ENCODE measurements around the gene BSG. TPM values are rescaled to one million over a fixed set of nuclear protein-coding genes. Genes with fewer than 3 reads are reported as not detected.
A peak's percentile ranks its signal among the peaks of the same experiment; 100 is the strongest.

The BSG gene
- total RNA-seq, 1 donor from 2014 or later, result 330 TPM

DNA sequence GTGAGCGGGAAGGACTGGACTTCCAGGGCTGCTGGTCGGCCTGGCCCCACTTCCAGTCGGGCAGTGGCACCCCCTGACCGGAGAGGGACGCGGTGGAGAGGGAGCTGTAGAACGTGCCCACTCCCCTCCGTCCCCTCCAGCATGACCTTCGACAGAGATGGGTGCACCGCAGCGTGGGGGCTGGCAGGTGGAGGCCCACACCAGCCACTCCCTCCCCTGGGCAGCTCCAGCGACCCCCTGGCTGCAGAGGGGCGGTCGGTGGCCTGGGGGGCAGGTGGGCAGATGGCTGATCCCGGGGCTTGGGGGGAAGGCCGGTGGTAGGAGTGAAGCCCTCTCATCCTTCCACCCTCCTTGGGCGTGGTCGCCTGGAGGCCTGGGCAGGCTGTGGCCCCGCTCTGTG, 19.7 kb downstream of the BSG start:
- no peak for TF ChIP-seq EZH2 (IDR thresholded peaks at IDR 0.05)
- TF ChIP-seq, protein P1, sequence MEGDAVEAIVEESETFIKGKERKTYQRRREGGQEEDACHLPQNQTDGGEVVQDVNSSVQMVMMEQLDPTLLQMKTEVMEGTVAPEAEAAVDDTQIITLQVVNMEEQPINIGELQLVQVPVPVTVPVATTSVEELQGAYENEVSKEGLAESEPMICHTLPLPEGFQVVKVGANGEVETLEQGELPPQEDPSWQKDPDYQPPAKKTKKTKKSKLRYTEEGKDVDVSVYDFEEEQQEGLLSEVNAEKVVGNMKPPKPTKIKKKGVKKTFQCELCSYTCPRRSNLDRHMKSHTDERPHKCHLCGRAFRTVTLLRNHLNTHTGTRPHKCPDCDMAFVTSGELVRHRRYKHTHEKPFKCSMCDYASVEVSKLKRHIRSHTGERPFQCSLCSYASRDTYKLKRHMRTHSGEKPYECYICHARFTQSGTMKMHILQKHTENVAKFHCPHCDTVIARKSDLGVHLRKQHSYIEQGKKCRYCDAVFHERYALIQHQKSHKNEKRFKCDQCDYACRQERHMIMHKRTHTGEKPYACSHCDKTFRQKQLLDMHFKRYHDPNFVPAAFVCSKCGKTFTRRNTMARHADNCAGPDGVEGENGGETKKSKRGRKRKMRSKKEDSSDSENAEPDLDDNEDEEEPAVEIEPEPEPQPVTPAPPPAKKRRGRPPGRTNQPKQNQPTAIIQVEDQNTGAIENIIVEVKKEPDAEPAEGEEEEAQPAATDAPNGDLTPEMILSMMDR (IDR thresholded peaks at IDR 0.05), result no peak
- TF ChIP-seq EZH2phosphoT487 (IDR thresholded peaks at IDR 0.05), result no peak
- peaks cover 76% of the 10 kb centered on the region for H3K27me3 ChIP-seq
- no peak overlapping the region for H3K9ac ChIP-seq
- H3K27ac ChIP-seq, result no peak overlapping the region
- H3K4me3 ChIP-seq, result no peak overlapping the region
- H3K4me2 ChIP-seq, result no peak overlapping the region
- Mint-ChIP-seq H3K9me3 (peaks cover 4% of the 10 kb centered on the region), H3K36me3 (no peaks in the 10 kb centered on the region), H3K4me1 (peaks cover 3% of the 10 kb centered on the region), H3K27ac (no peak overlapping the region), H3K27me3 (ENCODE audit: insufficient read depth, low read depth) (peaks cover 44% of the 10 kb centered on the region), H3K4me3 (peak overlapping the region; percentile 50)
- H3K36me3 ChIP-seq, result no peaks in the 10 kb centered on the region
- no peak for DNase-seq (ENCODE audit: low spot score)
- no peaks in the 10 kb centered on the region for H3K9me3 ChIP-seq (ENCODE audit: low read depth)
- H2AFZ ChIP-seq (replicated peaks), result no peak overlapping the region
- H3F3A ChIP-seq (ENCODE audit: low read depth), result peaks cover 30% of the 10 kb centered on the region
- H3K4me1 ChIP-seq, result peaks cover 13% of the 10 kb centered on the region
- H3K79me2 ChIP-seq (ENCODE audit: low read depth), result no peaks in the 10 kb centered on the region
- peaks cover 80% of the 10 kb centered on the region for H4K20me1 ChIP-seq (ENCODE audit: low read depth)

DNA sequence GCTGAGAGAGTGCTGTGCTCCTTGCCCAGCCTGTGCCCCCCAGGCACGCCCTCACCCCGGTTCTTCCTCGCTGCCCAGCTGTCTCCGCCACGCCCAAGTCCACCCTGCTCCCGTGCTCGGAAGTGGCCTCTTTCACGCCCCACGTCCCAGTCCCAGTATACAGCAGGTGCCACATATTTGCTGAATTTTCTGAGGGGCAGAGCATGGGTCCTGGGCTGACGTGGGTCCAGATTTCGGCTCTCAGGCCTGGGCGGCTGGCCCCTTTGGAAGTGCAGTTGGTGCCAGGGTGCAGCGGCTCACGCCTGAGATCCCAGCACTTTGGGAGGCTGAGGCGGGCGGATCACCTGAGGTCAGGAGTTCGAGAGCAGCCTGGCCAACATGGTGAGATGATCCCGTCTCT, 20.7 kb downstream of the BSG start:
- peaks cover 4% of the 10 kb centered on the region for H3K9me3 Mint-ChIP-seq
- no peaks in the 10 kb centered on the region for H3K36me3 Mint-ChIP-seq
- H3K36me3 ChIP-seq, result no peaks in the 10 kb centered on the region
- peaks cover 73% of the 10 kb centered on the region for H4K20me1 ChIP-seq (ENCODE audit: low read depth)
- no peak overlapping the region for H2AFZ ChIP-seq (replicated peaks)
- peaks cover 13% of the 10 kb centered on the region for H3K4me1 ChIP-seq
- peaks cover 67% of the 10 kb centered on the region for H3K27me3 ChIP-seq
- no peak overlapping the region for H3K9ac ChIP-seq
- peak overlapping the region; percentile 57 for H3K4me3 Mint-ChIP-seq
- no peak overlapping the region for H3K4me3 ChIP-seq
- no peak overlapping the region for H3K27ac Mint-ChIP-seq
- no peak overlapping the region for H3K27ac ChIP-seq
- H3K79me2 ChIP-seq (ENCODE audit: low read depth), result no peaks in the 10 kb centered on the region
- peaks cover 39% of the 10 kb centered on the region for H3K27me3 Mint-ChIP-seq (ENCODE audit: insufficient read depth, low read depth)
- peaks cover 28% of the 10 kb centered on the region for H3F3A ChIP-seq (ENCODE audit: low read depth)
- DNase-seq (ENCODE audit: low spot score), result no peak
- H3K4me2 ChIP-seq, result no peak overlapping the region
- TF ChIP-seq EZH2 (IDR thresholded peaks at IDR 0.05) (no peak), EZH2phosphoT487 (IDR thresholded peaks at IDR 0.05) (no peak)
- TF ChIP-seq, protein P1 (IDR thresholded peaks at IDR 0.05), result no peak
- H3K4me1 Mint-ChIP-seq, result peaks cover 3% of the 10 kb centered on the region
- H3K9me3 ChIP-seq (ENCODE audit: low read depth), result no peaks in the 10 kb centered on the region

DNA sequence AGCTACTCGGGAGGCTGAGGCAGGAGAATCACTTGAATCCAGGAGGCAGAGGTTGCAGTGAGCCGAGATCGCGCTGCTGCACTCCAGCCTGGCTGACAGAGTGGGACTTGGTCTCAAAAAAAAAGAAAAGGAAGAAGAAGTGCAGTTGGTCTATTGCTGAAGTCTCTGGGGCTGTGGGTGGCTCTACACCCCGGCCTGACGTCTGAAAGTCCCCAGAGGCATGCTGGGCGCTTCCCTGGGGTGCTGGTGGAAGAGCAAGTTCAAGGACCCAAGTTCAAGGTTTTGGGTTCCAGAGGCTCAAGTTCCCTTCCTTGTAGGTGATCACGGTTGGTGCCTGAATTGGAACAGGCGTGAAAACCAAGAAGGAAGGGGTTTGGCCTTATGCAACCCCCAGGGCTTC, 21.1 kb downstream of the BSG start:
- Histone ChIP-seq H3K36me3 (no peaks in the 10 kb centered on the region), H3K9me3 (ENCODE audit: low read depth) (no peaks in the 10 kb centered on the region), H3K79me2 (ENCODE audit: low read depth) (no peaks in the 10 kb centered on the region), H4K20me1 (ENCODE audit: low read depth) (peaks cover 69% of the 10 kb centered on the region), H3K4me1 (peaks cover 13% of the 10 kb centered on the region), H3F3A (ENCODE audit: low read depth) (peaks cover 23% of the 10 kb centered on the region), H3K27me3 (peaks cover 62% of the 10 kb centered on the region), H3K27ac (no peak overlapping the region), H3K4me2 (no peak overlapping the region), H3K9ac (no peak overlapping the region), H3K4me3 (no peak overlapping the region), H2AFZ (replicated peaks) (no peak overlapping the region)
- Mint-ChIP-seq H3K4me3 (no peak overlapping the region), H3K9me3 (peaks cover 4% of the 10 kb centered on the region), H3K27me3 (ENCODE audit: insufficient read depth, low read depth) (peaks cover 37% of the 10 kb centered on the region), H3K36me3 (no peaks in the 10 kb centered on the region), H3K27ac (no peak overlapping the region), H3K4me1 (peaks cover 3% of the 10 kb centered on the region)
- no peak for TF ChIP-seq EZH2phosphoT487 (IDR thresholded peaks at IDR 0.05)
- TF ChIP-seq, protein P1 (IDR thresholded peaks at IDR 0.05), result no peak
- no peak for TF ChIP-seq EZH2 (IDR thresholded peaks at IDR 0.05)
- DNase-seq (ENCODE audit: low spot score), result no peak
